Rectal smooth muscle tissue (tissue), 1 donor: ENCODE measurements around the gene CAPSL.

ENCODE experiments used
- H3K27ac ChIP-seq: one replicate; pipeline ENCODE4 v1.7.0; 2013; ENCODE audit warnings: low read depth, low read length, inconsistent platforms
- H3K27me3 ChIP-seq: one replicate; pipeline ENCODE4 v1.7.0; 2013; ENCODE audit warnings: low read length; ENCODE audit not compliant: control insufficient read depth, insufficient read depth
- H3K36me3 ChIP-seq: one replicate; pipeline ENCODE4 v1.7.0; 2013; ENCODE audit warnings: low read length; ENCODE audit not compliant: control insufficient read depth, insufficient read depth
- H3K4me1 ChIP-seq: one replicate; pipeline ENCODE4 v1.7.0; 2013; ENCODE audit warnings: low read length; ENCODE audit not compliant: control insufficient read depth, insufficient read depth
- H3K4me3 ChIP-seq: one replicate; pipeline ENCODE4 v1.7.0; 2013; ENCODE audit warnings: low read length
- H3K9ac ChIP-seq: one replicate; pipeline ENCODE4 v1.7.0; 2013; ENCODE audit warnings: low read length

CAPSL gene

GRCh38 chr5:35926389-35927051 lies 11.9 kb downstream of the CAPSL start:
- Histone ChIP-seq H3K9ac (no peak overlapping the region), H3K36me3 (no peaks in the 10 kb centered on the region), H3K27me3 (peaks cover 2% of the 10 kb centered on the region), H3K4me3 (peak overlapping the region; percentile 5), H3K4me1 (no peaks in the 10 kb centered on the region), H3K27ac (no peak overlapping the region)

- H3K4me3 ChIP-seq, result no peak overlapping the region
- no peaks in the 10 kb centered on the region for H3K36me3 ChIP-seq
- no peaks in the 10 kb centered on the region for H3K4me1 ChIP-seq
- H3K27me3 ChIP-seq, result peaks cover 2% of the 10 kb centered on the region
- H3K27ac ChIP-seq, result no peak overlapping the region
- H3K9ac ChIP-seq, result no peak overlapping the region
These were observed 13.3 kb downstream of the CAPSL start for GRCh38 chr5:35924950-35925722.

DNA sequence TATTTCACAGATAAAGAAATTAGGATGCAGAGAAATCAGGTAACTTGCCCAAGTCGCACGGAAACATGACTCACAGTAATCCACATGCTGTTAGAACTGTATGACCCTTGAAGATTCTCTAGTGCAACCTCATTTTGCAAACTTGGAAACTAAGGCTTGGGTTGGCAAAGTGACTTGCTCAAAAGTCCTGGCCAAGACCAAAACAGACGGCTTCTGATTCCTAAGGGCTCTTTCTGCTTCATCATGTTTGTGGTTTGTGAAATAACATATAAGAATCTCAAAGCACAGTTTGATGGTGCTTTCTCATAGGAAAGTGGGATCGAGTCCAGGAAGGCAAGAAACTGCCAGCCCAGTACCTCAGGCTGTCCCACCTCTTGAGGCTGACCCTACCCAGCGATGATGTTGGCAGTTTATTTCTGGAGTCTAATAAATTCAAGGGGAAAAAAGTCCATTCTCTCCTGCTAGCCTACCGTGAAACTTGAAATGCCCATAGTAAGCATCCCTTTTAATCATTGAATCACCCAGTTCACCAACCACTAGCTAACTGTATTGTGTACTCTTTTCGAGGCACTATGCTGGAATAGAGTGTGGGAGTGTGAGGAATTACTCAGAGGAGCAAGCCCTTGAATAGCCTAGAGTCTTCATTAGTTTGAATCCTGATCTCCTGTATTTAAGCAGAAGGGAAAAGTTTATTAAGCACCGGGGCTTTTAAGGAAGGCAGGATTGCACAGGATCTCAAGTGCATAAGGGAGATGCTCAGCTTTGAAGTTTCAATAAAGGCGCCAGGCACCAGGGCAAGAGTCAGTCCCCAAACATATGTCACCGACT lies 14.1 kb downstream of the CAPSL start:
- Histone ChIP-seq H3K27me3 (peaks cover 2% of the 10 kb centered on the region), H3K36me3 (no peaks in the 10 kb centered on the region), H3K4me1 (no peaks in the 10 kb centered on the region), H3K27ac (no peak overlapping the region), H3K9ac (no peak overlapping the region), H3K4me3 (no peak overlapping the region)

GRCh38 chr5:35922468-35922867 lies 16.0 kb downstream of the CAPSL start:
- Histone ChIP-seq H3K36me3 (no peaks in the 10 kb centered on the region), H3K4me3 (no peak overlapping the region), H3K4me1 (no peaks in the 10 kb centered on the region), H3K9ac (no peak overlapping the region), H3K27ac (no peak overlapping the region), H3K27me3 (peaks cover 2% of the 10 kb centered on the region)

DNA sequence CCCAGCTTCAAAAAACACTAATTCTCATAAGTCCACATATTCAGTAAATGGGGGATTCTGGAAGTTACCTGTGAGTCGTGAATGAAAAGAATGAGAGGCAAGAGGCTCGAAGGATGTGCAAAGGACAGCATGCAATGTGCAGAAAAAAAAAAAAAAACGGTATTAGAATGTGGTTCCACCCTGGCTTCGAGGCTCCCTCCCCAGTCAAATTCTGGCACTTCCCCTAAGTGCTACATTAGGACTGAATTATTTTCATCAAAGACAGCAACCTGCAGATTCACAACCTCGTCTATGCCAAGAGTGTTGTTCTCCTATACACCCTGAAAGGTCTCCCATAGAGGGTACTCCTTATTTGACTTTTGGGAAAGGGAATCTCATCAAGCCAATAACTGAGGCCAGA lies 16.5 kb downstream of the CAPSL start:
- H3K27ac ChIP-seq, result no peak overlapping the region
- H3K4me1 ChIP-seq, result no peaks in the 10 kb centered on the region
- H3K36me3 ChIP-seq, result no peaks in the 10 kb centered on the region
- H3K27me3 ChIP-seq, result peaks cover 2% of the 10 kb centered on the region
- H3K4me3 ChIP-seq, result no peak overlapping the region
- no peak overlapping the region for H3K9ac ChIP-seq

DNA sequence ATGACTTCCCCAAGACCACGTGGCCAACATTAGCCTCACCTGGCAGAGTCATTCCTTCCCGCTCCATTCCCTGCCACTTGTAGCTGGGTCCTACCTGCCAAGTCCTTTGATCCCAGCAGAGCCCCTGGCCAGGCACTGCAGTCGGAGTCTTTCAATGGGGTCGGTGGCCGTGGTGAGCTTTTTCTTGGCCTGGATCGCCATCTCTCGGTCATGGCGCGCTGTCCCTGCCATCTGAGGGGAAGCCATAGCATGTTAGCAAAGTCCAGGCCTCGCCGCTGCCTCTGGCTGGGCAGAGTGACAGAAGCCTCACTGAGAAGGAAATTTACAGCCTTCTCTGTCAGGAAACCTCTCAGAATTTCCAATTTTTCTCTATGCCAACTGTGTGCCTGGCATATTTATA lies 17.5 kb downstream of the CAPSL start:
- no peaks in the 10 kb centered on the region for H3K36me3 ChIP-seq
- H3K27me3 ChIP-seq, result peaks cover 2% of the 10 kb centered on the region
- no peak overlapping the region for H3K4me3 ChIP-seq
- H3K27ac ChIP-seq, result no peak overlapping the region
- no peaks in the 10 kb centered on the region for H3K4me1 ChIP-seq
- H3K9ac ChIP-seq, result no peak overlapping the region

GRCh38 chr5:35919191-35919590 lies 19.2 kb downstream of the CAPSL start:
- Histone ChIP-seq H3K9ac (no peak overlapping the region), H3K36me3 (no peaks in the 10 kb centered on the region), H3K4me3 (no peak overlapping the region), H3K27ac (no peak overlapping the region), H3K27me3 (no peaks in the 10 kb centered on the region), H3K4me1 (no peaks in the 10 kb centered on the region)

DNA sequence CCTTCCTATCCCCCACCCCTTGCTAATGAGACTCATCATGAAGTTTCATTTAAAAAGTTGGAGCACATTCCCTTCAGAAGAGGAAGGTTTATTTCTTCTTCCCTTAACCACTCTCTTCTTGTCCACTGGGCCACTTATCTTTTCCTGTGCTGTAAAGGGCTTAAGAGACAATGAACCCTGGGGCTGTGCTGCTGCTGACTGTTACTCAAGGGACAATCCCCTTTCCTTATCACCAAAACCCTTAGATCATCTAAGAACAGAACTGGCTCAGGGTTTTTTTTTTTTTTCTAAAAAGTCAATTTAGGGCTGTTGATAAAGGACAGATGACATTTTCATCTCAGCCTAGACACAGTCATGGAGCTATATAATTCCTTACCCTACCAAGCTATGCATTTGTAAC lies 29.6 kb downstream of the CAPSL start:
- H3K36me3 ChIP-seq, result no peaks in the 10 kb centered on the region
- no peaks in the 10 kb centered on the region for H3K4me1 ChIP-seq
- no peak overlapping the region for H3K9ac ChIP-seq
- H3K27ac ChIP-seq, result no peak overlapping the region
- H3K4me3 ChIP-seq, result no peak overlapping the region
- H3K27me3 ChIP-seq, result no peaks in the 10 kb centered on the region

- H3K36me3 ChIP-seq, result no peaks in the 10 kb centered on the region
- H3K4me1 ChIP-seq, result no peaks in the 10 kb centered on the region
- no peak overlapping the region for H3K9ac ChIP-seq
- H3K27me3 ChIP-seq, result no peaks in the 10 kb centered on the region
- H3K27ac ChIP-seq, result no peak overlapping the region
- H3K4me3 ChIP-seq, result no peak overlapping the region
These were observed 30.2 kb downstream of the CAPSL start for GRCh38 chr5:35908228-35908627.

DNA sequence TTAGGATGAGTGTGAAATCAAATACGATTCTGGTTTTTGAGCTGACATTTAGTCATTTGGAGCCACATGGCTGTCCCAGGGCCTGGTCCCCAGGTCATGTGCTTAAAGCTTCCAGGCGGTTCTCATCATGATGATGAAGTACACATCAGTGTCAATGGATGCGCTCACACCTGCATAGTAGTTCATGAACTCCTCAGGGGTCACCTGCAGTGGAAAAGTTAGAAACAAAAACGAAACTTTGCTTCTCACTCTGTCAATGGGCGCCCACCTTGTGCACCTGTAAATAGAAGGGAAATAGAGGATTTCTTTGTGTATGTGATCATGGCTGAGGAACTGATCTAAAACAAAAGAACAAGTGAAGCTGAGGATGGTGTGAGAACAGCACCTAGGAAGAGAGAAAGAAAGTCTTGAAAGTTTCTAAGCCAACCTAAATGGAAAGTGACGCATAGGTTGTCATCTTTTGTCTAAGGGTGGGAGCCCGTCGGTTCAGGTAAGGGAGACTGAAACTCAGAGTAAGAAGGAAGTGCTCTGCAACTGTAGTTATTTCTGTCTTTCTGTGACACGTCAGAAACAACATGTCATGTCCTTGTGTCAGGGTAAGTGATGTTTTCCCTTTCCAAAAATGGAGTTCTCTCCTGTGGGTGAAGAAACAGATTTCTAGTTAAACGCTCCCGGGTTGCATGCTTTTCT lies 33.8 kb downstream of the CAPSL start:
- Histone ChIP-seq H3K27me3 (no peaks in the 10 kb centered on the region), H3K9ac (no peak overlapping the region), H3K27ac (no peak overlapping the region), H3K4me1 (no peaks in the 10 kb centered on the region), H3K36me3 (no peaks in the 10 kb centered on the region), H3K4me3 (no peak overlapping the region)

GRCh38 chr5:35903631-35904203 lies 34.7 kb downstream of the CAPSL start:
- H3K27me3 ChIP-seq, result no peaks in the 10 kb centered on the region
- H3K36me3 ChIP-seq, result no peaks in the 10 kb centered on the region
- no peak overlapping the region for H3K4me3 ChIP-seq

More at GRCh38 chr5:35903631-35904203, 34.7 kb downstream of the CAPSL start:
- H3K9ac ChIP-seq, result no peak overlapping the region
- no peak overlapping the region for H3K27ac ChIP-seq
- H3K4me1 ChIP-seq, result no peaks in the 10 kb centered on the region
